K562 (cell line): ENCODE results near the gene ERRFI1. TPM values are rescaled to one million over a fixed set of nuclear protein-coding genes. Genes with fewer than 3 reads are reported as not detected.

Source experiments
- KLF16 ChIP-seq: IDR thresholded peaks from 2 replicates; pipeline ENCODE4 v1.6.1; 2016; ENCODE audit warnings: antibody characterized with exemption
- MAZ ChIP-seq, 2 experiments: fragments of 450-650 bp in 1 of 2; sonication (generic) in 1 of 2; formaldehyde crosslinking; IDR thresholded peaks in 1 of 2; conservative IDR thresholded peaks in 1 of 2; 2 replicates each; pipeline versions ENCODE4 v1.4.0 to v1.5.0; 2020; ENCODE audit warnings: mild to moderate bottlenecking in 1 of 2, missing genetic modification reagents in 1 of 2
- SMAD1 ChIP-seq: fragments of 150-350 bp; IDR thresholded peaks from 2 replicates; pipeline ENCODE4 v1.6.1; 2014; ENCODE audit warnings: low read length, low read depth; ENCODE audit not compliant: partially characterized antibody
- SPI1 ChIP-seq: IDR thresholded peaks from 2 replicates; pipeline ENCODE4 v1.6.1; 2011; ENCODE audit warnings: low read depth, low read length, control low read depth, borderline replicate concordance
- ZEB2 ChIP-seq: fragments of 450-650 bp; IDR thresholded peaks from 2 replicates; pipeline ENCODE4 v1.6.1; 2016
- ZNF143 ChIP-seq: sonication (generic); formaldehyde crosslinking; IDR thresholded peaks from 2 replicates; pipeline ENCODE4 v1.9.0; 2022; ENCODE audit warnings: mild to moderate bottlenecking, missing genetic modification reagents
- ZNF24 ChIP-seq: fragments of 450-650 bp; IDR thresholded peaks from 2 replicates; pipeline ENCODE4 v1.6.1; 2016
- polyA plus RNA-seq, 8 experiments: library from polyadenylated mRNA; depleted of rRNA in 4 of 8; stranded (reverse) in 5 of 8; unstranded in 3 of 8; fragments of >200 nt; fragmentation: Nextera tagmentation in 2 of 8; fragmentation: Illumina TruSeq in 1 of 8; extraction: Ambion mirVana in 2 of 8; extraction: Trizol in 1 of 8; gene quantifications; 2 replicates each; pipeline versions ENCODE4 v1.2.1 to v1.2.3, GENCODE V29; 2011 to 2014; ENCODE audit warnings: inconsistent platforms in 1 of 8, missing spikeins in 1 of 8
- total RNA-seq, 7 experiments: library from RNA; depleted of rRNA in 6 of 7; stranded (reverse); fragments of >200 nt in 6 of 7; fragmentation: Illumina TruSeq in 2 of 7; extraction: Trizol in 2 of 7; gene quantifications; 2 replicates each; pipeline versions ENCODE4 v1.2.1 to v1.2.3, GENCODE V29; 2011 to 2021; ENCODE audit warnings: low replicate concordance in 1 of 7
- TF ChIP-seq, protein P1 (sequence below): fragments of 200-800 bp; sonication (Bioruptor generic); IDR thresholded peaks from 2 replicates; pipeline ENCODE4 v1.6.1; 2017; ENCODE audit warnings: missing genetic modification characterization, missing compliant biosample characterization
- TF ChIP-seq, protein P2 (sequence below), 2 experiments: fragments of 450-650 bp; conservative IDR thresholded peaks; 2 replicates each; pipeline ENCODE4 v1.6.1; 2017; ENCODE audit warnings: mild to moderate bottlenecking in 2 of 2, moderate library complexity in 2 of 2
- TF ChIP-seq, protein P3 (sequence below): fragments of 450-650 bp; conservative IDR thresholded peaks from 2 replicates; pipeline ENCODE4 v1.6.1; 2016; ENCODE audit warnings: missing genetic modification characterization, low read depth, mild to moderate bottlenecking, control low read depth, missing compliant biosample characterization

Gene ERRFI1
- total and polyA plus RNA-seq, 9 of the 15 experiments (the other 6 are each of a cell fraction or from before 2014, with no cell fraction given) = 0.67 to 4.4 (median 1.1) TPM

DNA sequence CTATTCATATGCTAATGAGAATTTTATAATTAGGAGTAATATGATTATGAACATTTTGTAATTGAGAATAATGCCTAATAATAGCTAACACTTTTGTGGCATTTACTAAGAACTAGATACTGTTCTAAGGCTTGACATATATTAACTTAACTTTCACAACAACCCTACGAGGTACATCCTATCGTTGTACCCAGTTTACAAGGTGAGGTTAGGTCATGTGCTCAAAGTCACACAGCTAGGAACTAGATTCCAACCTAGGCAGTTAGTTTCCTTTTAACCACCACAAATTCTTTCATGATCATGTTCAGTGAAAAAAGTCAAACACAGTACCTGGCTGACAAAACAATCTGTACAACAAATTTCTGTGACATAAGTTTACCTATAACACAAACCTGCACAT lies 13.0 kb upstream of the ERRFI1 start (continued):
- TF ChIP-seq, protein P1, sequence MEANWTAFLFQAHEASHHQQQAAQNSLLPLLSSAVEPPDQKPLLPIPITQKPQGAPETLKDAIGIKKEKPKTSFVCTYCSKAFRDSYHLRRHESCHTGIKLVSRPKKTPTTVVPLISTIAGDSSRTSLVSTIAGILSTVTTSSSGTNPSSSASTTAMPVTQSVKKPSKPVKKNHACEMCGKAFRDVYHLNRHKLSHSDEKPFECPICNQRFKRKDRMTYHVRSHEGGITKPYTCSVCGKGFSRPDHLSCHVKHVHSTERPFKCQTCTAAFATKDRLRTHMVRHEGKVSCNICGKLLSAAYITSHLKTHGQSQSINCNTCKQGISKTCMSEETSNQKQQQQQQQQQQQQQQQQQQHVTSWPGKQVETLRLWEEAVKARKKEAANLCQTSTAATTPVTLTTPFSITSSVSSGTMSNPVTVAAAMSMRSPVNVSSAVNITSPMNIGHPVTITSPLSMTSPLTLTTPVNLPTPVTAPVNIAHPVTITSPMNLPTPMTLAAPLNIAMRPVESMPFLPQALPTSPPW (CRISPR knock-in tag) = no peak
- TF ChIP-seq MAZ (CRISPR knock-in tag; conservative IDR thresholded peaks at IDR 0.05 in 1 of 2, IDR thresholded peaks at IDR 0.05 in 1 of 2) (no peak), ZNF24 (no peak), SPI1 (no peak), SMAD1 (no peak), ZNF143 (no peak), ZEB2 (no peak), KLF16 (no peak)
- TF ChIP-seq, protein P2, sequence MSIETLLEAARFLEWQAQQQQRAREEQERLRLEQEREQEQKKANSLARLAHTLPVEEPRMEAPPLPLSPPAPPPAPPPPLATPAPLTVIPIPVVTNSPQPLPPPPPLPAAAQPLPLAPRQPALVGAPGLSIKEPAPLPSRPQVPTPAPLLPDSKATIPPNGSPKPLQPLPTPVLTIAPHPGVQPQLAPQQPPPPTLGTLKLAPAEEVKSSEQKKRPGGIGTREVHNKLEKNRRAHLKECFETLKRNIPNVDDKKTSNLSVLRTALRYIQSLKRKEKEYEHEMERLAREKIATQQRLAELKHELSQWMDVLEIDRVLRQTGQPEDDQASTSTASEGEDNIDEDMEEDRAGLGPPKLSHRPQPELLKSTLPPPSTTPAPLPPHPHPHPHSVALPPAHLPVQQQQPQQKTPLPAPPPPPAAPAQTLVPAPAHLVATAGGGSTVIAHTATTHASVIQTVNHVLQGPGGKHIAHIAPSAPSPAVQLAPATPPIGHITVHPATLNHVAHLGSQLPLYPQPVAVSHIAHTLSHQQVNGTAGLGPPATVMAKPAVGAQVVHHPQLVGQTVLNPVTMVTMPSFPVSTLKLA (conservative IDR thresholded peaks at IDR 0.05) = no peak
- TF ChIP-seq, protein P3, sequence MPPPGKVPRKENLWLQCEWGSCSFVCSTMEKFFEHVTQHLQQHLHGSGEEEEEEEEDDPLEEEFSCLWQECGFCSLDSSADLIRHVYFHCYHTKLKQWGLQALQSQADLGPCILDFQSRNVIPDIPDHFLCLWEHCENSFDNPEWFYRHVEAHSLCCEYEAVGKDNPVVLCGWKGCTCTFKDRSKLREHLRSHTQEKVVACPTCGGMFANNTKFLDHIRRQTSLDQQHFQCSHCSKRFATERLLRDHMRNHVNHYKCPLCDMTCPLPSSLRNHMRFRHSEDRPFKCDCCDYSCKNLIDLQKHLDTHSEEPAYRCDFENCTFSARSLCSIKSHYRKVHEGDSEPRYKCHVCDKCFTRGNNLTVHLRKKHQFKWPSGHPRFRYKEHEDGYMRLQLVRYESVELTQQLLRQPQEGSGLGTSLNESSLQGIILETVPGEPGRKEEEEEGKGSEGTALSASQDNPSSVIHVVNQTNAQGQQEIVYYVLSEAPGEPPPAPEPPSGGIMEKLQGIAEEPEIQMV (tag) = no peak
